ENCODE results near the gene U2AF1. TPM values are rescaled to one million over a fixed set of nuclear protein-coding genes. Genes with fewer than 3 reads are reported as not detected.
"Not testable (repeated sequence)": the region's sequence is repeated elsewhere in the genome, so short reads cannot be mapped to it uniquely, and the experiment has no call there.

U2AF1 gene
- 10 to 100 TPM; 45.1 to 82.0 (median 57.9) TPM for total RNA-seq

- H3K4me1 ChIP-seq; intact Hi-C loops (cut with DNase I); H3K36me3 ChIP-seq; H3K9me3 ChIP-seq; H3K27me3 ChIP-seq: not testable (repeated sequence)
- peak in 1 of 2 donors; percentile 75 for DNase-seq
- Histone ChIP-seq H3K27ac (peak within 1 kb of the TSS in 1 of 3 donors; percentile 65), H3K4me3 (replicated peaks in 1 of 3) (peak within 1 kb of the TSS in 1 of 3 donors; percentile 27)
- no CpG with 5 or more reads among the region's 107 CpGs for WGBS, 2 donors
Measured at GRCh38 chr21:43106965-43107793, at the start of gene U2AF1. U2AF1 (minus strand) TSS chr21:43107570; CDS start chr21:43107494, 76 bp downstream.

- H3K27ac ChIP-seq; H3K4me3 ChIP-seq (replicated peaks in 1 of 3); H3K4me1 ChIP-seq; intact Hi-C loops (cut with DNase I); H3K9me3 ChIP-seq; H3K27me3 ChIP-seq; DNase-seq; H3K36me3 ChIP-seq: not testable (repeated sequence)
- no CpG with 5 or more reads among the region's 33 CpGs for WGBS, 2 donors
Measured at GRCh38 chr21:43153601-43154000, 46.2 kb upstream of the U2AF1 start.

GRCh38 chr21:43149344-43149743, 42.0 kb upstream of the U2AF1 start:
- H3K9me3 ChIP-seq; H3K4me3 ChIP-seq (replicated peaks in 1 of 3); intact Hi-C loops (cut with DNase I); H3K27ac ChIP-seq; H3K4me1 ChIP-seq; H3K27me3 ChIP-seq; H3K36me3 ChIP-seq; DNase-seq: not testable (repeated sequence)
- WGBS, 2 donors, result no CpG with 5 or more reads among the region's 11 CpGs

- H3K27ac ChIP-seq; H3K9me3 ChIP-seq; intact Hi-C loops (cut with DNase I); H3K27me3 ChIP-seq; DNase-seq; H3K4me1 ChIP-seq; H3K4me3 ChIP-seq (replicated peaks in 1 of 3); H3K36me3 ChIP-seq: not testable (repeated sequence)
- no CpG with 5 or more reads among the region's 7 CpGs for WGBS, 2 donors
Measured at GRCh38 chr21:43147999-43148398, 40.6 kb upstream of the U2AF1 start.

GRCh38 chr21:43146637-43147036, 39.3 kb upstream of the U2AF1 start:
- intact Hi-C loops (cut with DNase I), result not testable (repeated sequence)

GRCh38 chr21:43141407-43141806, 34.0 kb upstream of the U2AF1 start:
- intact Hi-C loops (cut with DNase I); H3K9me3 ChIP-seq; H3K4me1 ChIP-seq; H3K27me3 ChIP-seq; DNase-seq; H3K27ac ChIP-seq; H3K36me3 ChIP-seq; H3K4me3 ChIP-seq (replicated peaks in 1 of 3): not testable (repeated sequence)
- 100% methylated on average over 1 of the region's 17 CpGs; no CpG with 5 or more reads in 1 of the 2 donors for WGBS, 2 donors

More at GRCh38 chr21:43146637-43147036, 39.3 kb upstream of the U2AF1 start:
- not testable (repeated sequence) for H3K36me3 ChIP-seq; H3K4me3 ChIP-seq (replicated peaks in 1 of 3); H3K27me3 ChIP-seq; H3K27ac ChIP-seq; DNase-seq; H3K9me3 ChIP-seq; H3K4me1 ChIP-seq
- no CpG with 5 or more reads among the region's 12 CpGs for WGBS, 2 donors

- H3K9me3 ChIP-seq; H3K36me3 ChIP-seq; H3K4me1 ChIP-seq; H3K27ac ChIP-seq; DNase-seq; H3K4me3 ChIP-seq (replicated peaks in 1 of 3); intact Hi-C loops (cut with DNase I); H3K27me3 ChIP-seq: not testable (repeated sequence)
- no CpG with 5 or more reads among the region's 8 CpGs for WGBS, 2 donors
Measured at GRCh38 chr21:43138944-43139343, 31.6 kb upstream of the U2AF1 start.

GRCh38 chr21:43134520-43134919, 27.1 kb upstream of the U2AF1 start:
- DNase-seq; H3K4me3 ChIP-seq (replicated peaks in 1 of 3); H3K27me3 ChIP-seq; H3K36me3 ChIP-seq; H3K27ac ChIP-seq; intact Hi-C loops (cut with DNase I); H3K9me3 ChIP-seq; H3K4me1 ChIP-seq: not testable (repeated sequence)
- no CpG with 5 or more reads among the region's 10 CpGs for WGBS, 2 donors

GRCh38 chr21:43130094-43130493, 22.7 kb upstream of the U2AF1 start:
- no CpG with 5 or more reads among the region's 7 CpGs for WGBS, 2 donors
- intact Hi-C loops (cut with DNase I); H3K4me3 ChIP-seq (replicated peaks in 1 of 3): not testable (repeated sequence)

GRCh38 chr21:43115956-43116355, 8.6 kb upstream of the U2AF1 start:
- WGBS, 2 donors, result no CpG with 5 or more reads among the region's 4 CpGs
- DNase-seq; H3K27ac ChIP-seq; H3K4me1 ChIP-seq; intact Hi-C loops (cut with DNase I); H3K36me3 ChIP-seq; H3K9me3 ChIP-seq; H3K4me3 ChIP-seq (replicated peaks in 1 of 3); H3K27me3 ChIP-seq: not testable (repeated sequence)

More at GRCh38 chr21:43130094-43130493, 22.7 kb upstream of the U2AF1 start:
- not testable (repeated sequence) for H3K4me1 ChIP-seq, H3K27me3 ChIP-seq, H3K27ac ChIP-seq, DNase-seq, H3K36me3 ChIP-seq, H3K9me3 ChIP-seq

GRCh38 chr21:43114483-43114882, 7.1 kb upstream of the U2AF1 start:
- H3K4me3 ChIP-seq (replicated peaks in 1 of 3); H3K36me3 ChIP-seq; H3K27me3 ChIP-seq; DNase-seq; intact Hi-C loops (cut with DNase I); H3K27ac ChIP-seq; H3K4me1 ChIP-seq; H3K9me3 ChIP-seq: not testable (repeated sequence)
- 90% methylated on average over 5 of the region's 6 CpGs; no CpG with 5 or more reads in 1 of the 2 donors for WGBS, 2 donors

GRCh38 chr21:43109006-43109405, 1.6 kb upstream of the U2AF1 start:
- no CpG with 5 or more reads among the region's 7 CpGs for WGBS, 2 donors

GRCh38 chr21:43108177-43108576, 807 bp upstream of the U2AF1 start:
- H3K27me3 ChIP-seq; intact Hi-C loops (cut with DNase I); DNase-seq; H3K36me3 ChIP-seq; H3K4me3 ChIP-seq (replicated peaks in 1 of 3); H3K9me3 ChIP-seq; H3K4me1 ChIP-seq; H3K27ac ChIP-seq: not testable (repeated sequence)
- no CpG with 5 or more reads among the region's 17 CpGs for WGBS, 2 donors

More at GRCh38 chr21:43109006-43109405, 1.6 kb upstream of the U2AF1 start:
- H3K36me3 ChIP-seq; DNase-seq; H3K4me1 ChIP-seq; H3K27me3 ChIP-seq; H3K9me3 ChIP-seq; intact Hi-C loops (cut with DNase I); H3K4me3 ChIP-seq (replicated peaks in 1 of 3); H3K27ac ChIP-seq: not testable (repeated sequence)

Data from thyroid gland (tissue), 4 donors.